Effector CD8-positive, alpha-beta T cell (primary cell): ENCODE results near the gene PAGR1.

ENCODE experiments used
- DNase-seq: peaks from one replicate; lab custom pipeline; 2025; lab: John Stamatoyannopoulos, UW

Gene PAGR1

DNA sequence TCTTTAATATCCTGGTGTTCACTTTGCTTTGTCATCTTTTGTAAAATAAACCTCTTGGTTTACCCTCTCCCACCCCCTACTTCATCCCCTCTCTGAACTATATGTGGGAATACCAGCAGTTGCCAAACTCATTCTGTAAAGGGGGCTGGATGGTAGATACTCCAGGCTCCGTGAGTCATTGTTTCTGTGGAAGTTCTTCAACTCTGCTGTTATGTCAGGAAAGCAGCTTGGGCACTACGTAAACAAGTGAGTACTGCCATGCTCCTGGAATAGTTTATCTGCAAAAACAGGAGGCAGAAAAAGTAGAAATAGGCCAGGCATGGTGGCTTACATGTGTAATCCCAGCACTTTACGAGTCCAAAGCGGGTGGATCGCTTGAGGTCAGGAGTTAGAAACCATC is 21.9 kb downstream of the PAGR1 start:
- DNase-seq = no peak

DNA sequence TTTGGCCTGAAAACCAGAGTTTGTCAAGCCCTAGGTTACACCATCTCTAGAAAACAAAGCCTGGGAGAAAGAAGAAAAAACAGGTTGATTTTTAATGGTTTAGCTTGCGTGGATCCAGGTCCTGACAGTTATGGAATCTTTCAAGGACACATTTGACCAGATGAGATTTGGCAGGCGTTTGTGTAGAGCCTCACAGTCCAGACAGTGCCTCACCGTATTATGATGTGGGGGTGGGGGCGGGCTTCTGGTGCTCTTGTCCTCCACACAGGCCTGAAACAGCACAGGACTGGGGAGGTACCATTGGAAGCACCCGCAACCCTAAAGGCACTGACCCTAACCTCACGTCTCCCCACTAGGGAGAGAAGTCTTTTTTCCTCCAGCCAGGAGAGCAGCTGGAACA is 23.9 kb downstream of the PAGR1 start:
- no peak for DNase-seq

DNA sequence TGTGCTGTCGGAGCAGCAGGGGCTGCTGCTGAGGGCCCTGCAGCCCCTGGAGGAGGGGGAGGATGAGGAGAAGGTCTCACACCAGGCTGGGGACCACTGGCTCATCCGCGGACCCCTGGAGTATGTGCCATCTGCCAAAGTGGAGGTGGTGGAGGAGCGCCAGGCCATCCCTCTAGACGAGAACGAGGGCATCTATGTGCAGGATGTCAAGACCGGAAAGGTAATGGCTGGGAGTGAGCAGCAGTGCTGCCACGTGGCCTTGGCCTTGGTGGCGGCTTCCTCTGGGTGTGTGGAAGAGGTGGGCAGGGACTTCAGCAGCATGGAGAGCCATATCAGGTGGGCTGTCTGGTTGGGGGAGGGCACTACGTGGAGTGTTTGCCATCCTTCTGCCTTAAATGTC is 24.3 kb downstream of the PAGR1 start:
- no peak for DNase-seq

DNA sequence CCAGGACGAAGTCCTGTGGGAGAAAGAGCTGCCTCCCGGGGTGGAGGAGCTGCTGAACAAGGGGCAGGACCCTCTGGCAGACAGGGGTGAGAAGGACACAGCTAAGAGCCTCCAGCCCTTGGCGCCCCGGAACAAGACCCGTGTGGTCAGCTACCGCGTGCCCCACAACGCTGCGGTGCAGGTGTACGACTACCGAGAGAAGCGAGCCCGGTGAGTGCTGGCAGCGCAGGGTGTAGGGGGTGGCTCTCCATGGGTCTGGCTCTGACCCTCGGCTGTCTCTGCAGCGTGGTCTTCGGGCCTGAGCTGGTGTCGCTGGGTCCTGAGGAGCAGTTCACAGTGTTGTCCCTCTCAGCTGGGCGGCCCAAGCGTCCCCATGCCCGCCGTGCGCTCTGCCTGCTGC is 25.7 kb downstream of the PAGR1 start:
- DNase-seq = no peak

DNA sequence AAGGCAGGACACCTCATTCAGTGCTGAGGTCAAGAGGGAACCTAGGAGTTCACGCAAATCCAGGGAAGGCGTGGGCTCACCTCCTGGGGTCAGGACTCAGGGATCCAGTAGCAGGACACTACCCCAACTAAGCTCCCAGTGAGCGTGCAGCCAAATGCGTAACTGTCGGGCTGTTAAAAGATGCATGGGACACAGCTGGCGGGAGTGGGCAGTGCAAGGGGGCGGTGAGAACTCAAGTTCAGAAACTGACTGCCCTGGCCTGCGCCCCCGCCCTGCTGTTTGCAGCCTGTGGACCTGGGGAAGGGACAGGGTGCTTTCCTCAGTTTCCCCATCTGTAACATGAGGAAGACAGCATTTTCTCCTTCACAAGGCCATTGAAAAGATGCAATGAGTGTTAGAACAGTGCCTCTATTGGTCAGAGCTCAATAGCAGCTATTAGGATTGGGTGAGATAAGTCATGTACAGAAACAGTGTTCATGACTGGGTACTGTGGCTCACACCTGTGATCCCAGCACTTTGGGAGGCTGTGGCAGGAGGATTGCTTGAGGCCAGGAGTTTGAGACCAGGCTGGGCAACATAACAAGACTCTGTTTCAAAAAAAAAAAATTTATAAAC is 26.9 kb downstream of the PAGR1 start:
- no peak for DNase-seq

DNA sequence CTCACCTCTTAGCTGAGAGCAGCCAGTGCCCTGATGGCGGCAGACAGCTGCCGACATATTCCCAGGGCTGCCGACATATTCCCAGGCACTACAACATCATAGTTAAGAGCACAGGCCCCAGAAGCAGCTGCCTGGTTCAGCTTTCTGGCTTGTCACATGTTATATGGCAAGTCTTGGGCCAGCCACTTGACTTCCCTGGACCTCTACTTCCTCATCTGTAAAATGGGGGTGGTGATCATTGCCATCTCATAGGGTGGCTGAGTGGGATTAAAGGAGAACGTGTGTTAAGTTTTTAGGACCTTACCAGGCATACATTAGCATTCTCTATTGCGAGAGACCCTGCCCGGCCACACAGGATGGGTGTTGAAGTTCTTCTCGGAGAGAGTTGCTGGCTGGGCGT is 28.0 kb downstream of the PAGR1 start:
- DNase-seq = no peak

DNA sequence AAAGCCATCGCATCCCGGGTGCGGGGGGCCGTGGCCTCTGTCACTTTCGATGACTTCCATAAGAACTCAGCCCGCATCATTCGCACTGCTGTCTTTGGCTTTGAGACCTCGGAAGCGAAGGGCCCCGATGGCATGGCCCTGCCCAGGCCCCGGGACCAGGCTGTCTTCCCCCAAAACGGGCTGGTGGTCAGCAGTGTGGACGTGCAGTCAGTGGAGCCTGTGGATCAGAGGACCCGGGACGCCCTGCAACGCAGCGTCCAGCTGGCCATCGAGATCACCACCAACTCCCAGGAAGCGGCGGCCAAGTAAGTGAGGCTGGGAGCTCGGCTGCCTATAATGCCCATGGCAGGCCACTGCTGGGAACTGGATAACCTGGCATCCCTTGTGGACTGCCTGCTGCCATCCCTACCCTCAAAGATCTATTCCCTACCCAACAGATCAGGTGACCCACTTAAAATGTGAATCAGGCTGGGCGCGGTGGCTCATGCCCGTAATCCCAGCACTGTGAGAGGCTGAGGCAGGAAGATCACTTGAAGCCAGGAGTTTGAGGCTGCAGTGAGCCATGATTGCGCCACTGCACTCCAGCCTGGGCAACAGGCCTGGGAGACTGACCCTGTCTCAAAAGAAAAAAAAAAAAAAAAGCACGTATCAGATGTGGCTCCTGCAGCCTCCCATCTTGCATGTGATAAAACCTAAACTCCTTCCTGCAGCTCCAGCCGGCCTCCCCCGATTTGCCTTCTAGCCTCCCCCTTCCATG is 28.8 kb downstream of the PAGR1 start:
- DNase-seq = no peak

DNA sequence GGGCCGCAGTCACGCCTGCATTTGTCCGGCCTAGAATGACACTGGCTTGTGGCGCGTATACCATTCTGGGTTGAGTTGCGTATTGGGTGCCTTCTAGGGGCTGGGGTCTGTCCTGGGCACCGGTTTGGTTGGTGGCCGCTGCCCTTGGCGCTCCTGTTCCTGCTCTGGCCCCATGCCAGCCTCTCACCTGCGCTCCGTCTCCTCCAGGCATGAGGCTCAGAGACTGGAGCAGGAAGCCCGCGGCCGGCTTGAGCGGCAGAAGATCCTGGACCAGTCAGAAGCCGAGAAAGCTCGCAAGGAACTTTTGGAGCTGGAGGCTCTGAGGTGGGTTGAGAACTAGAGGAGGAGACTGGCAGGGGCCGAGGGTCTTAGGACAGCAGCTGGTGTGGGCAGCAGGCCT is 29.7 kb downstream of the PAGR1 start:
- no peak for DNase-seq

DNA sequence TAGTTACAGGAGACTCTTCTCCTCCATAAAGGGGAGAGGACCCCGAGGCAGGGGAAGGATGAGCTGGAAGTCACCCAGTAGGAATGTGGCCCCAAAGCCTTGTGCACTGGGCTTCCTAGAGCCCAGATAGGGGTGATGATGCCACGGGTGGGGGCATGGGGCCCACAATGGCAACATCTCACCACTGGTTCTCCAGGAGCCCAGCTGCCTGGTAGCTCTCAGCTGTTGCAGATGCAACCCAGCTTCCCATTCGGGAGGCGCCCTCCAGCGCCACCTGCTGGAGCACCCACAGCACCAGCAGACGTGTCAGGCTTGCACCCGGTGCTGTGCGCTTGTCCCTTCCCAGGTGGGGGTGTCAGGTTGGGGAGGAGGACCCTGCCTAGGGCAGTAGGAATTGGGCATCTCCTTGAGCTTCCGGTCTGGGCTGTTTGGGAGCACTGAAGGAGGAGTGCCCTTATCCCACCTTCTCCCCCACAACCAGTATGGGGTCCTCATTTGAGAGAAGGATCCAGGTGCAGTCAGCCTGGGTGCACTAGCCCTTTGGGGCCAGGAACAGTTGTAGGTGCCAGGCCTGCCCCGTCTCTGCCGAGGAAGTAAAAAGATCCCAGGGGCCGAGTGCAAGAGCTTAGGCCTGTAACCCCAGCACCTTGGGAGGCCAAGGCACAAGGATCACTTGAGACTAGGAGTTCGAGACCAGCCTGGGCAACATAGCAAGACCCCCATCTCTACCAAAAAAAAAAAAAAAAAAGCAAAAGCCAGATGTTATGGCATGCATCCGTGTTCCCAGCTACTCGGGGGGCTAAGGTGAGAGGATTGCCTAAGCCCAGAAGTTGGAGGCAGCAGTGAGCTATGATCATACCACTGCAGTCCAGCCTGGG is 32.7 kb downstream of the PAGR1 start:
- peak; percentile 69 for DNase-seq

DNA sequence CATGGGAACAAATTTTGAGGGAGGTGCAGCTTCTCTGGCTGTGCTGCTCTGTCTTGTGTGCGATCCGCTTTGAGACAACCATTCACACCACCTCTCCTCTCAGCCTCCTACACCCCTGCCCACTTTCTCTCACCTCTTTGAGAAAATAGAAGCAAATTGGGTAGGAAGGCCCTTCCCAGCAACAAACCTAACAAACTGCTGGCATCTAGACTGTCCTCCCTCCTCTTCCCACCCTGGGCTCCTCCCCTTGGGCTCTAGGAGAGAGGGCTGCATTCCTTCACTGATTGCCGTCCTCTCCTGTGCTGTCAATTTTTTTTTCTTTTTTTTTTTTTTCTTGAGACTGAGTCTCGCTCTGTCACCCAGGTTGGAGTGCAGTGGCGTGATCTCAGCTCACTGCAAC is 33.6 kb downstream of the PAGR1 start:
- DNase-seq = no peak

DNA sequence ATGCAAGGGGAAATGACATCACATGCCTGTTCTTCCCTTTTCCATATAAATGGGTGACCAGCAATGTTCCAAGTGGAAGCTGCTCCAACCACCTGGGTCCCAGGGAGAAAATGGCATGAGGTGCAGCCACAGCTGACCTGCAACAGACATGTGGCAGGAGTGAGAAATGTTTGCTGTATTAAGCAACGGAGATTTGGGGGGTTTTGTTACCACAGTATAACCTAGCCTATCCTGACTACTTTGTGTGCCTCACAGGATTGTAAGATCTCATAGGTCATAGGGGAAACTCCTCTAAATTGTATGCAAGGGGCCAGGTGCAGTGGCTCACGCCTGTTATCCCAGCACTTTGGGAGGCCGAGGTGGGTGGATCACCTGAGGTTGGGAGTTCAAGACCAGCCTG is 35.0 kb downstream of the PAGR1 start:
- no peak for DNase-seq

DNA sequence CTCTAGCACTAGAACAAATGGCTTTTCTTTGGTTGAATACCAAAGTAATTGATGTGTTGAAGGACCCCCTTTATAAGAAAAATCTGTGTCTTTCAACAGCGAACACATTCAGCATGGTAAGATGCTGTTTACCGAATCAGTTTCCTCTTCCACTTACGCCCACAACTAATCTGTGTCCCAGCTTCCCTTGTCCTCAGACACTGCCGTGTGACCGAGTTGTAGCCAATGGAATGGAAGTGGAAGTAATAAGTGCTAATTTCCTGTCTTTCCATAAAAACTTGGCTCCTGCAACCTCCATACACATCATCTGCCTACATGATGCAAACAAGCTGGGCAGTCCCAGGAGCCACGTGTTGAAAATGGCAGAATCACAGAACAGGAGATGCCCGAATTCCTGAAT is 36.7 kb downstream of the PAGR1 start:
- DNase-seq = no peak

DNA sequence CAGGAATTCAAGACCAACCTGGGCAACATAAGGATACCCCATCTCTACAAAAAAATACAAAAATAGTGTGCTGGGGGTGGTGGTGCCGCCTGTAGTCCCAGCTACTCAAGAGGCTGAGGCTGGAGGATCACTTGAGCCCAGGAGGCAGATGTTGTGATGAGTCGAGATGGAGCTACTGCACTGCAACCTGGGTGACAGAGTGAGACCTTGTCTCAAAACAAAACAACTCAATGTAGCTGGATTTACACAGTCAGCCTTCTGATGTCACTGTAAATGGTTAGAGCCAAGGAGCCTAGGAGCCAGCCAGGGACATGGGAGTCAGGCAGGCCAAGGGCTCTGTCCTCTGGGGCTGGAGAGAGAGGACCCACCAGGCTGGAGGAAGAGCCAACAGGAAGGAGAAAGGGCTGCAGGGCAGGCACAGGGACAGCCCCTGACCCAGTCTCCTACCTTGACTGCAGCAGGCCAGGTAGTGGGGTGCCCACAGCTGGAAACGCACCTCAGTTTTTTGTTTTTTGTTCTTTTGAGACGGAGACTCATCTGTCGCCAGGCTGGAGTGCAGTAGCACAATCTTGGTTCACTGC is 38.7 kb downstream of the PAGR1 start:
- no peak for DNase-seq

DNA sequence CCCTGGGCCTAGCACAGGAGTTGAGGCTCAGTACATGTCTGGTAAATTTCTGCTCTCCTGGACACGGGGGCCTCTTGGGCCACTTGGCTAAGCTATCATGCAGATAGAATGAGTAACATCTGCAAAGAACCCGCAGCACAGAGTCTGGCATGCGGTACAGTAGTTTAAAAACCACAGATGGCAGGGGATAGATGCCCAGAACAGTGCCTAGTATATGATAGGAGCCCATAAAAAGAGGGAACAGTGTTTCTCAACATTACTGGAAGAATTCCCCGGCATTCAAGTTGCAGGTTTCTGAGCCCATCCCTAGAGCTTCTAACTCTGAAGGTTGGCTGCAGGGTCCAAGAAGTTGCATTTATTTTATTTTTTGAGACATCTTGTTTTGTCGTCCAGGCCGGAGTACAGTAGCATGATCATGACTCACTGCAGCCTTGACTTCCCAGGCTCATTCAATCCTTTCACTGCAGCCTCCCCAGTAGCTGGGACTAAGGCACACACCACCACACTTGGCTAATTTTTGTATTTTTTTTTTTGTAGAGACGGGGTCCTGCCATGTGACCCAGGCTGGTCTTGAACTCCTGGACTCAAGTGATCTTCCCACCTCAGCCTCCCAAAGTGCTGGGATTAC is 41.3 kb downstream of the PAGR1 start:
- DNase-seq = no peak

DNA sequence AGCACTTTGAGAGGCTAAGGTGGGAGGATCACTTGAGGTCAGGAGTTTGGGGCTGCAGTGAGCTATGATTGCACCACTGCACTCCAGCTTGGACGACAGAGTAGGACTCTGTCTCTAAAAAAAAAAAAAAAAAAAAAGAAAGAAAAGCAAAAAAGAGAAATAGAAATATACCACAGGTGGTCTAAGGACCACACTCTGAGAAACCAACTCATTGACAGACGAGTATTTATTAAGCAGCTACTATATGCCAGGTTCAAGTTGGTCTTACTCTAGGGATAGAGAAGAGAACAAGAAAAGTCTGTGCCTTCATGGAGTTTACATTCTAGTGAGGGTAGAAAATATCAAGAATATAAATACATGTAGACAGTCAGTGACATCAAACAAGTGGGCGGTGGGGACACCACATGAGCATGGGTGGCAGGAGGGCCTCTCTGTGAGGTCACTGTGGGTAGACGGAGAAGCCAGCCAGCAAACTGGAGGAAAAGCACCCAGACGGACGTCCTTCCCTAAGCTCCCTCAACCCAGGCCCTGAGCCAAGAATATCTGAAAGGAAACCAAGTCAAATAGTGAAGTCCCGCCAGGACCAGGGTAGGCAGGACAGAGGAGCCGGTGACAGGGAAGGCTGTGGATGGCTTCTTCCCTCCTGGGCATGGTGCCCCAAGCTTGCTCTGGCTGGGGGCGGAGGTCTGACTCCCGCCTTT is 42.3 kb downstream of the PAGR1 start:
- DNase-seq = no peak

DNA sequence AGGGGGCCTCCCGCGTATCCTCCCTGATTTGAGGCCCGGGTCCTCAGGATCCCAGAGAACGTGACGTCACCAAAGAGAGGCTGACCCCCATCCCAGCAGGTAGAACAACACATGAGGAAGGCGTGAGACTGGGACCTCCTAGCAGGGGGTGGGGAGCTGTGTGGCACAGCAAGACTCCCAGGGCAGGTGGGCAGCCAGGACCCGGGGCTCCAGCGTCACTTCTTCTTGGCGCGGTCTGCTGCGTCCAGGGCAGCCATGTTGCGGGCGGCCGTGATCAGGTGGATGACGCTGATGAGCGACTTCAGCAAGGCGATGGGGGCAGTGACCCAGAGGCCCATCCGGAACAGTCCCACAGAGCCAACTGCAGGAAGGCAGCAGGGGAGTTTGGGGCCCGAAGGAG is 43.0 kb downstream of the PAGR1 start:
- no peak for DNase-seq

DNA sequence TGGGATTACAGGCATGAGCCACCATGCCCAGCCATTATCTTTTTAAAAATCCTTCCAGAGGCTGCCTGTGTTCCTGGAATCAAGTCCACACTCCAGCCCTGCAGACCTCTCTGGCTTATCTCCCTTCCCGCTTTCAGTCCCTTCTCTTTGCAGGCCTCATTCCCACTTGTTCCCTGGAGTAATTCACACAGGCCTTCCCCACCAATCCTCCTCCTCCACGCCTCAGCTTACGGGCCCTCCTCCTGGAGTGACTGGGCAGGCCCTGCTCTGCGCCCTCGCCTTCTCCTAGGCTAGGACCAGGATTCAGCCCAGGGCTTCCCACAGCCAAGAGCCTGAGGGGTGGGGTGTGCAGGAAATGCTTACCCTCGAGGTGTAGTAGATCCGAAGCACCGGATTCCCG is 44.3 kb downstream of the PAGR1 start:
- DNase-seq = no peak

DNA sequence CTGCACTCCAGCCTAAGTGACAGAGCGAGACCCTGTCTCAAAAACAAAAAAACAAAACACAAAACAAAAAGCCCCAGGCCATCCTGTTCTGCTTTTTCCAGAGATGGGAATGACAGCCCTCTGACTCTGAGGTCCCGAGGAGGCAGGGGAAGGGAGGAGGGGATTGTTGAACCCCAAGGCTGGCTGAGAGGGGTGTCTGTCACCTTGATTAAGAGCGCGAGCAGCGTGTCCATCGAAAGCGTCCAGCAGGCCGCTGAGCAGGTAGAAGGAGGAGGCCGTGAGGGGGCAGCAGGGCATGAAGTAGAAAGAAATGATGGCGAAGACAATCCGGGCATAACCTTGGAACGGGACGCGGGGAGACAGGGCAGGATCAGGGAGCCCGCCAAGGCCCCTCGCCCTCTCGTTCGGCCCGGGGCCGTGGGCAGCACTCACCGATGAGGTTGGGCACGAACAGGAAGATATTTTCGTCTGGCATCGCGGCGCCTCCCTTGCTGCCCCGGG is 46.5 kb downstream of the PAGR1 start:
- no peak for DNase-seq

DNA sequence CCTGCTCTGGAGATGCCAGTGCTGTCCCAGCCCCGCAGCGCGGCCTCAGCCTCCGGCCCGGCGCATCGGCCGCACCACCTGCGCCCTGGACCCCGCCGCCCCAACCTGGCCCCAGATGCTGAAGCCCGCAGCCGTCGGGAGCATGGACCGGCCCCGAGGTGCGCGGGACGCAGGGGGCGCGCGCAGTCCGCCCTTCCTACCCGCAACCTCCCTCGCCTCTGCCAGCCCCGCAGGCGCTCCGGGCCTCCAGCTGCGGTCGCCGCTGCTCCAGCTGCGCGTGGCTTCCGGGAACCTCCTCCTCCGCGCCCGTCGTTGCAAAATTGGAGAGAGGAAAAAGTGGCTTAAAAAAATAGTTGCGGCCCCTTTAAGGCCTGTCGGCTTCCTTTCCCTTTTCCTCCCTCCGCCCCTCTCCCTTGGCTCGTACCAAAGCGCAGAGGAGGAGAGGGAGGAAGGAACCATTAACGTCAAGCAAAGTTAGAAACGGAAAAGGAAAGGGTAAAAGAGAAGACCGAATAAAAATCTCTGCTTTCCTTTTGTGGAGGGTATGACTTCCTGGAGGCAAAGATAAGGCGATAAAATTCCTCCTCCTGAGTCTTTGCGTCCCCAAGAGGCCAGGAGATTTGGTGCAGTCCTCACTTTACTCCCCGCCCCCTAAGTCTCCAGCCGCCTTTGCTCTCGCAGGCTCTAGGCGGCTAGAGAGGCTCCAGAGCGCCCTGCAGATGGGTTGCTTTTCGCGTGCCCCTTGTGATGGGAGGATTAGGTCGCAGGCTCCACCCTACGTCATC is 47.1 kb downstream of the PAGR1 start, which contains the start of gene CDIPT:
TSS of gene CDIPT (minus strand) at position 343 of the 785 bp plus-strand sequence. CDS start 369 bp downstream, outside the sequence.
- peak; percentile 85 for DNase-seq

DNA sequence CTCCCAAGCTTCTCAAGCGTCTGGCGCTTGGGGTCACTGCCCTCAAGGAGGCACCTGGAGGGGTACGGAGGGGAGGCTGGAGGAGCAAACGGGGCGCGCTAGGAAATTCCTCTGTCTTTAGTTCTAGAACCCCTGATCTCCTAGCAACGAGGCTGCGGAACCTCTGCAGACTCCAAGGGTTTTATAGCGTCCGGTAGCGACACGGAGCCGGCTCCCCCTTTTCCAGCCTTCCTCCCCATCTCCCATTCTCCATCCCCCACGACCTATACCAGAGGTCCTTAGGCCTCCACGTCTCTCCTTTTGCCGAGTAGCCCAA is 47.7 kb downstream of the PAGR1 start:
- no peak for DNase-seq
